Measurements from ENCODE around the gene ARNT2. TPM values are rescaled to one million over a fixed set of nuclear protein-coding genes. Genes with fewer than 3 reads are reported as not detected.

The ARNT2 gene
- total and polyA plus RNA-seq, 4 experiments from 2014 or later: not detected

GRCh38 chr15:80405970-80406369 lies 1.8 kb downstream of the ARNT2 start:
- Mint-ChIP-seq H3K36me3 (no peaks in the 10 kb centered on the region), H3K27me3 (peaks cover 51 to 61% of the 10 kb centered on the region in 2 donors), H3K9me3 (peaks cover 0 to 2% (median 0%) of the 10 kb centered on the region in 8 donors), H3K4me1 (peaks cover 0 to 10% (median 5%) of the 10 kb centered on the region in 4 donors), H3K27ac (no peak overlapping the region), H3K4me3 (peak overlapping the region in 1 of 8 donors; percentile 37)
- no peak overlapping the region for H3K4me3 ChIP-seq (ENCODE audit: low read length in 2 of 2)
- H3K27me3 ChIP-seq (ENCODE audit: insufficient read depth, low read length): peaks cover 9% of the 10 kb centered on the region
- no peaks in the 10 kb centered on the region for H3K9me3 ChIP-seq (ENCODE audit: control insufficient read depth in 1 of 2, low read length in 2 of 2)
- CTCF ChIA-PET (ENCODE audit: partially characterized antibody): no interaction called here
- no peaks in the 10 kb centered on the region for H3K4me1 ChIP-seq (ENCODE audit: insufficient read depth, low read length)
- no peak for DNase-seq
- H3K27ac ChIP-seq (ENCODE audit: low read depth, low read length): no peak overlapping the region
- POLR2A ChIA-PET (ENCODE audit: partially characterized antibody): no interaction called here
- intact Hi-C loops (cut with micrococcal nuclease): no loop called here
- no peaks in the 10 kb centered on the region for H3K36me3 ChIP-seq (ENCODE audit: insufficient read depth, low read length)

GRCh38 chr15:80411788-80412288 lies 7.7 kb downstream of the ARNT2 start:
- CTCF ChIA-PET (ENCODE audit: partially characterized antibody): no interaction called here
- peaks cover 22 to 34% of the 10 kb centered on the region in 2 donors for H3K27me3 Mint-ChIP-seq
- no peak for DNase-seq

GRCh38 chr15:80414546-80415357 lies 10.6 kb downstream of the ARNT2 start:
- Mint-ChIP-seq H3K27ac (no peak overlapping the region), H3K36me3 (no peaks in the 10 kb centered on the region), H3K4me3 (no peak overlapping the region), H3K4me1 (no peaks in the 10 kb centered on the region), H3K9me3 (peaks cover 0 to 2% (median 0%) of the 10 kb centered on the region in 8 donors), H3K27me3 (peaks cover 23 to 27% of the 10 kb centered on the region in 2 donors)
- ChIA-PET POLR2A (ENCODE audit: partially characterized antibody) (no interaction called here), CTCF (ENCODE audit: partially characterized antibody) (no interaction called here)
- Histone ChIP-seq H3K4me3 (ENCODE audit: low read length in 2 of 2) (no peak overlapping the region), H3K27ac (ENCODE audit: low read depth, low read length) (no peak overlapping the region), H3K4me1 (ENCODE audit: insufficient read depth, low read length) (no peaks in the 10 kb centered on the region), H3K27me3 (ENCODE audit: insufficient read depth, low read length) (no peaks in the 10 kb centered on the region), H3K9me3 (ENCODE audit: control insufficient read depth in 1 of 2, low read length in 2 of 2) (no peaks in the 10 kb centered on the region), H3K36me3 (ENCODE audit: insufficient read depth, low read length) (no peaks in the 10 kb centered on the region)
- intact Hi-C loops (cut with micrococcal nuclease): no loop called here
- DNase-seq: no peak

More at GRCh38 chr15:80411788-80412288, 7.7 kb downstream of the ARNT2 start:
- H3K9me3 ChIP-seq (ENCODE audit: control insufficient read depth in 1 of 2, low read length in 2 of 2): no peaks in the 10 kb centered on the region
- intact Hi-C loops (cut with micrococcal nuclease): no loop called here
- POLR2A ChIA-PET (ENCODE audit: partially characterized antibody): no interaction called here
- H3K4me1 ChIP-seq (ENCODE audit: insufficient read depth, low read length): no peaks in the 10 kb centered on the region
- no peak overlapping the region for H3K4me3 Mint-ChIP-seq
- no peaks in the 10 kb centered on the region for H3K36me3 Mint-ChIP-seq
- no peaks in the 10 kb centered on the region for H3K4me1 Mint-ChIP-seq
- H3K27ac Mint-ChIP-seq: no peak overlapping the region
- peaks cover 0 to 2% (median 0%) of the 10 kb centered on the region in 8 donors for H3K9me3 Mint-ChIP-seq
- H3K4me3 ChIP-seq (ENCODE audit: low read length in 2 of 2): no peak overlapping the region
- H3K36me3 ChIP-seq (ENCODE audit: insufficient read depth, low read length): no peaks in the 10 kb centered on the region
- no peak overlapping the region for H3K27ac ChIP-seq (ENCODE audit: low read depth, low read length)
- no peaks in the 10 kb centered on the region for H3K27me3 ChIP-seq (ENCODE audit: insufficient read depth, low read length)

GRCh38 chr15:80415358-80415670 lies 11.1 kb downstream of the ARNT2 start:
- Histone ChIP-seq H3K27ac (ENCODE audit: low read depth, low read length) (no peak overlapping the region), H3K27me3 (ENCODE audit: insufficient read depth, low read length) (no peaks in the 10 kb centered on the region), H3K9me3 (ENCODE audit: control insufficient read depth in 1 of 2, low read length in 2 of 2) (no peaks in the 10 kb centered on the region), H3K36me3 (ENCODE audit: insufficient read depth, low read length) (no peaks in the 10 kb centered on the region), H3K4me1 (ENCODE audit: insufficient read depth, low read length) (no peaks in the 10 kb centered on the region), H3K4me3 (ENCODE audit: low read length in 2 of 2) (no peak overlapping the region)
- peaks cover 19 to 27% of the 10 kb centered on the region in 2 donors for H3K27me3 Mint-ChIP-seq
- intact Hi-C loops (cut with micrococcal nuclease): no loop called here
- H3K4me3 Mint-ChIP-seq: no peak overlapping the region
- no peak overlapping the region for H3K27ac Mint-ChIP-seq
- no peaks in the 10 kb centered on the region for H3K4me1 Mint-ChIP-seq
- CTCF ChIA-PET (ENCODE audit: partially characterized antibody): no interaction called here
- no peaks in the 10 kb centered on the region for H3K36me3 Mint-ChIP-seq
- H3K9me3 Mint-ChIP-seq: peaks cover 0 to 2% (median 0%) of the 10 kb centered on the region in 8 donors
- POLR2A ChIA-PET (ENCODE audit: partially characterized antibody): no interaction called here
- no peak for DNase-seq

- H3K27me3 Mint-ChIP-seq: peaks cover 9 to 23% of the 10 kb centered on the region in 2 donors
- intact Hi-C loops (cut with micrococcal nuclease): no loop called here
- H3K4me3 Mint-ChIP-seq: no peak overlapping the region
Measured at GRCh38 chr15:80416702-80417101, 12.5 kb downstream of the ARNT2 start.

GRCh38 chr15:80418892-80419537 lies 14.8 kb downstream of the ARNT2 start:
- Histone ChIP-seq H3K9me3 (ENCODE audit: control insufficient read depth in 1 of 2, low read length in 2 of 2) (no peaks in the 10 kb centered on the region), H3K27ac (ENCODE audit: low read depth, low read length) (no peak overlapping the region), H3K27me3 (ENCODE audit: insufficient read depth, low read length) (no peaks in the 10 kb centered on the region), H3K4me1 (ENCODE audit: insufficient read depth, low read length) (no peaks in the 10 kb centered on the region), H3K4me3 (ENCODE audit: low read length in 2 of 2) (no peak overlapping the region), H3K36me3 (ENCODE audit: insufficient read depth, low read length) (no peaks in the 10 kb centered on the region)
- DNase-seq: no peak
- Mint-ChIP-seq H3K4me3 (no peak overlapping the region), H3K36me3 (no peaks in the 10 kb centered on the region), H3K27me3 (peaks cover 9 to 23% of the 10 kb centered on the region in 2 donors), H3K9me3 (peaks cover 0 to 2% (median 0%) of the 10 kb centered on the region in 8 donors), H3K27ac (no peak overlapping the region), H3K4me1 (no peaks in the 10 kb centered on the region)
- ChIA-PET CTCF (ENCODE audit: partially characterized antibody) (interaction anchor here (1.0 kb wide), 1 partner anchor 11 kb away, joined by 3 read pairs; no protein-coding TSS in a partner anchor), POLR2A (ENCODE audit: partially characterized antibody) (no interaction called here)
- intact Hi-C loops (cut with micrococcal nuclease): no loop called here

More at GRCh38 chr15:80416702-80417101, 12.5 kb downstream of the ARNT2 start:
- DNase-seq: no peak
- H3K27me3 ChIP-seq (ENCODE audit: insufficient read depth, low read length): no peaks in the 10 kb centered on the region
- H3K4me1 ChIP-seq (ENCODE audit: insufficient read depth, low read length): no peaks in the 10 kb centered on the region
- no peaks in the 10 kb centered on the region for H3K9me3 ChIP-seq (ENCODE audit: control insufficient read depth in 1 of 2, low read length in 2 of 2)
- Mint-ChIP-seq H3K27ac (no peak overlapping the region), H3K9me3 (peaks cover 0 to 2% (median 0%) of the 10 kb centered on the region in 8 donors), H3K36me3 (no peaks in the 10 kb centered on the region), H3K4me1 (no peaks in the 10 kb centered on the region)
- H3K27ac ChIP-seq (ENCODE audit: low read depth, low read length): no peak overlapping the region
- no peaks in the 10 kb centered on the region for H3K36me3 ChIP-seq (ENCODE audit: insufficient read depth, low read length)
- ChIA-PET POLR2A (ENCODE audit: partially characterized antibody) (no interaction called here), CTCF (ENCODE audit: partially characterized antibody) (no interaction called here)
- no peak overlapping the region for H3K4me3 ChIP-seq (ENCODE audit: low read length in 2 of 2)

- no peaks in the 10 kb centered on the region for H3K4me1 Mint-ChIP-seq
- no peaks in the 10 kb centered on the region for H3K36me3 Mint-ChIP-seq
- H3K27ac ChIP-seq (ENCODE audit: low read depth, low read length): no peak overlapping the region
- no peak overlapping the region for H3K4me3 ChIP-seq (ENCODE audit: low read length in 2 of 2)
- POLR2A ChIA-PET (ENCODE audit: partially characterized antibody): no interaction called here
- DNase-seq: no peak
- no peaks in the 10 kb centered on the region for H3K36me3 ChIP-seq (ENCODE audit: insufficient read depth, low read length)
- H3K9me3 ChIP-seq (ENCODE audit: control insufficient read depth in 1 of 2, low read length in 2 of 2): no peaks in the 10 kb centered on the region
- no peaks in the 10 kb centered on the region for H3K4me1 ChIP-seq (ENCODE audit: insufficient read depth, low read length)
- no peak overlapping the region for H3K4me3 Mint-ChIP-seq
- H3K27me3 ChIP-seq (ENCODE audit: insufficient read depth, low read length): no peaks in the 10 kb centered on the region
- H3K27ac Mint-ChIP-seq: no peak overlapping the region
- peaks cover 9 to 23% of the 10 kb centered on the region in 2 donors for H3K27me3 Mint-ChIP-seq
- H3K9me3 Mint-ChIP-seq: peaks cover 0 to 2% (median 0%) of the 10 kb centered on the region in 8 donors
- intact Hi-C loops (cut with micrococcal nuclease): no loop called here
- CTCF ChIA-PET (ENCODE audit: partially characterized antibody): no interaction called here
Measured at GRCh38 chr15:80419546-80419945, 15.4 kb downstream of the ARNT2 start.
